Astrocyte (in vitro differentiated cells and primary cell): ENCODE results near the gene OLFM2. TPM values are rescaled to one million over a fixed set of nuclear protein-coding genes. Genes with fewer than 3 reads are reported as not detected.

Source experiments
- DNase-seq: peaks from one replicate; pipeline ENCODE4 v3.0.0-alpha.2; 2010; ENCODE audit warnings: low read depth
- FAIRE-seq: peaks from 2 replicates; lab custom pipeline; 2011; peaks lifted over from hg19 to GRCh38; lab: Jason Lieb, UNC
- H2AFZ ChIP-seq: 2 replicates; pipeline ENCODE4 v1.6.0; 2012; ENCODE audit warnings: low read depth, low read length, inconsistent platforms
- H3K27ac ChIP-seq: 2 replicates; pipeline ENCODE4 v1.5.1; 2011; ENCODE audit warnings: low read depth, low read length, inconsistent platforms
- H3K27me3 ChIP-seq: 2 replicates; pipeline ENCODE4 v1.6.0; 2011; ENCODE audit warnings: low read length, inconsistent platforms; ENCODE audit not compliant: insufficient read depth
- H3K36me3 ChIP-seq: 2 replicates; pipeline ENCODE4 v1.5.1; 2011; ENCODE audit warnings: low read length, inconsistent platforms; ENCODE audit not compliant: insufficient read depth
- H3K4me1 ChIP-seq: 2 replicates; pipeline ENCODE4 v1.5.1; 2011; ENCODE audit warnings: low read length, inconsistent platforms; ENCODE audit not compliant: insufficient read depth
- H3K4me2 ChIP-seq: 2 replicates; pipeline ENCODE4 v1.6.0; 2012; ENCODE audit warnings: low read length, inconsistent platforms
- H3K4me3 ChIP-seq: 2 replicates; pipeline ENCODE4 v1.5.1; 2011; ENCODE audit warnings: low read depth, mild to moderate bottlenecking, low read length, inconsistent platforms; ENCODE audit not compliant: insufficient read depth
- H3K79me2 ChIP-seq: 2 replicates; pipeline ENCODE4 v1.6.0; 2012; ENCODE audit warnings: mild to moderate bottlenecking, low read length, inconsistent platforms; ENCODE audit not compliant: insufficient read depth
- H3K9ac ChIP-seq: 2 replicates; pipeline ENCODE4 v1.6.0; 2012; ENCODE audit warnings: mild to moderate bottlenecking, low read length, inconsistent platforms
- H3K9me3 ChIP-seq: 2 replicates; pipeline ENCODE4 v1.5.1; 2012; ENCODE audit warnings: low read depth, mild to moderate bottlenecking, low read length, inconsistent platforms; ENCODE audit not compliant: insufficient read depth
- H4K20me1 ChIP-seq: 2 replicates; pipeline ENCODE4 v1.6.0; 2012; ENCODE audit warnings: low read length, inconsistent platforms; ENCODE audit not compliant: insufficient read depth
- H3K27ac Mint-ChIP-seq: one replicate; pipeline ENCODE4 v1.8.0; 2021; ENCODE audit warnings: mild to moderate bottlenecking, mixed read lengths; ENCODE audit not compliant: unreplicated experiment
- H3K27me3 Mint-ChIP-seq: one replicate; pipeline ENCODE4 v1.8.0; 2021; ENCODE audit warnings: low read depth, mixed read lengths; ENCODE audit not compliant: unreplicated experiment
- H3K36me3 Mint-ChIP-seq: one replicate; pipeline ENCODE4 v1.8.0; 2021; ENCODE audit warnings: low read depth, mixed read lengths; ENCODE audit not compliant: unreplicated experiment
- H3K4me1 Mint-ChIP-seq: one replicate; pipeline ENCODE4 v1.8.0; 2021; ENCODE audit warnings: low read depth, mixed read lengths; ENCODE audit not compliant: unreplicated experiment
- H3K4me3 Mint-ChIP-seq: one replicate; pipeline ENCODE4 v1.8.0; 2021; ENCODE audit warnings: mild to moderate bottlenecking, moderate library complexity, mixed read lengths; ENCODE audit not compliant: unreplicated experiment
- H3K9me3 Mint-ChIP-seq: one replicate; pipeline ENCODE4 v1.8.0; 2021; ENCODE audit warnings: mild to moderate bottlenecking, mixed read lengths; ENCODE audit not compliant: unreplicated experiment
- CTCF ChIP-seq: IDR thresholded peaks from 2 replicates; pipeline ENCODE4 v1.5.1; 2011; ENCODE audit warnings: low read depth, mild to moderate bottlenecking, inconsistent platforms, low read length, moderate library complexity; ENCODE audit not compliant: insufficient read depth
- EZH2 ChIP-seq: IDR thresholded peaks from 2 replicates; pipeline ENCODE4 v1.6.1; 2012; ENCODE audit warnings: mild to moderate bottlenecking, low read length, inconsistent platforms; ENCODE audit not compliant: insufficient read depth
- total RNA-seq: library from RNA; stranded (reverse); gene quantifications from 2 replicates; pipeline ENCODE4 v1.2.1, GENCODE V29; 2021

OLFM2 gene
- total RNA-seq, 1 donor from 2014 or later: 71.3 TPM

DNA sequence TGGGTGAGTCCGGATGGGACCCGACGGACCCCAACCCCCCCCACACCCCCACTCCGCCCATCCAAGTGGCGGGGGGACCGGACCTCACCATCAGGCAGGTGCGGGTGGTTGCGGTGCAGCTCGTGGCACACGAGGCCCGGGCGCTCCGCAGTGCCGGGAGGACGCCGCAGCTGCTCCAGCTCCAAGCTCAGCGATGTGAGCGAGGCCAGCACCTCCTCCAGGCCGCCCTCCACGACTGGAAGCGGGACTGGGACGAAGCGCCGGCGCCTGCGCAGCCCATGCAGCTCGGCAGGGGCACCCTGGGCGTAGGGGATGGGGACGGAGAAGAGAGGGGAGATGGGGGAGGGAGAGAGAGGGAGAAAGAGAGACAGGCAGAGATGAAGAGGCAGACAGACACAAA is 30.1 kb upstream of the OLFM2 start:
- H4K20me1 ChIP-seq: no peaks in the 10 kb centered on the region
- H2AFZ ChIP-seq: no peak overlapping the region
- Mint-ChIP-seq H3K4me1 (no peaks in the 10 kb centered on the region), H3K27me3 (peaks cover 31% of the 10 kb centered on the region), H3K9me3 (peaks cover 4% of the 10 kb centered on the region), H3K27ac (no peak overlapping the region), H3K36me3 (peaks cover 18% of the 10 kb centered on the region), H3K4me3 (no peak overlapping the region)
- no peak for FAIRE-seq
- peaks cover 7% of the 10 kb centered on the region for H3K27me3 ChIP-seq
- no peaks in the 10 kb centered on the region for H3K4me1 ChIP-seq
- no peaks in the 10 kb centered on the region for H3K9me3 ChIP-seq
- no peak overlapping the region for H3K27ac ChIP-seq
- no peak overlapping the region for H3K4me2 ChIP-seq
- no peak for TF ChIP-seq EZH2
- no peak for TF ChIP-seq CTCF
- H3K36me3 ChIP-seq: no peaks in the 10 kb centered on the region
- no peak overlapping the region for H3K4me3 ChIP-seq
- no peak overlapping the region for H3K9ac ChIP-seq
- no peaks in the 10 kb centered on the region for H3K79me2 ChIP-seq
- no peak for DNase-seq

GRCh38 chr19:9966024-9966423 is 29.7 kb upstream of the OLFM2 start:
- Mint-ChIP-seq H3K36me3 (peaks cover 18% of the 10 kb centered on the region), H3K27me3 (peaks cover 30% of the 10 kb centered on the region), H3K9me3 (peaks cover 4% of the 10 kb centered on the region), H3K27ac (peak overlapping the region; percentile 26), H3K4me3 (no peak overlapping the region), H3K4me1 (no peaks in the 10 kb centered on the region)
- DNase-seq: no peak
- Histone ChIP-seq H3K9ac (no peak overlapping the region), H3K27me3 (peaks cover 7% of the 10 kb centered on the region), H3K27ac (no peak overlapping the region), H4K20me1 (no peaks in the 10 kb centered on the region), H3K4me3 (no peak overlapping the region), H3K36me3 (no peaks in the 10 kb centered on the region), H3K9me3 (no peaks in the 10 kb centered on the region), H2AFZ (no peak overlapping the region), H3K4me1 (no peaks in the 10 kb centered on the region), H3K79me2 (no peaks in the 10 kb centered on the region), H3K4me2 (no peak overlapping the region)
- no peak for TF ChIP-seq EZH2
- no peak for TF ChIP-seq CTCF
- FAIRE-seq: no peak

DNA sequence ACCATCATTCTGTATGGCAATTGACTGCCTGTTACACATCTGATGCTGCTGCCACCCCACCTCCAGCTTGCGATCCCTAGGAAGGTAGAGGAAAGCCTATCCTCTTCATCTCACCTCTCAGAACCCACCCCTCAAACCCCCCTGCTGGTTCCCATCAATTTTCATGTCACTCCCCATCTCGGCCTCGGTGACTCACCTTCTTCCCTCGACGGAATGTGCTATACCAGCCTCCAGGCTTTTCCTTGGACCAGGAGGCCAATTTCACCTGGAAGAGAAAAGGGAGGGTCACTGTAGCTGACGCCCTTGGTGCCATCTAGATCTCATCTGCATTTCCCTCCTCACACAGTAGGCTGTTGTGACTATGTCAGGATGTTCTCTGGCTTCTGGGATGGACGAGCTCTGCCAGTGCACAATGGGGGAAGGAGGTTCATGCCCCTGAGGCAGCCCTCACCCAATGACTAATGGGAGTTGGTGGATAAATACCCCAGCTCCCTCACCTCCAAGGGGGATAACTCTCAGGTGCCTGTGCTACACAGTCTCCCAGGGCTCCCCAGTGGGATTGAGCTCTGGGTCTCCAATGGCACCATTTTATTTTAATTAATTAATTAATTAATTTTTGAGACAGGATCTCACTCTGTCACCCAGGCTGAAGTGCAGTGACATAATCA is 26.4 kb upstream of the OLFM2 start:
- no peak overlapping the region for H3K4me2 ChIP-seq
- H2AFZ ChIP-seq: no peak overlapping the region
- FAIRE-seq (no peak), DNase-seq (no peak)
- H4K20me1 ChIP-seq: no peaks in the 10 kb centered on the region
- Mint-ChIP-seq H3K36me3 (peaks cover 11% of the 10 kb centered on the region), H3K4me1 (peaks cover 4% of the 10 kb centered on the region), H3K4me3 (no peak overlapping the region), H3K27ac (no peak overlapping the region), H3K9me3 (no peaks in the 10 kb centered on the region), H3K27me3 (peaks cover 17% of the 10 kb centered on the region)
- TF ChIP-seq CTCF: no peak
- no peak for TF ChIP-seq EZH2
- H3K9me3 ChIP-seq: no peaks in the 10 kb centered on the region
- peaks cover 7% of the 10 kb centered on the region for H3K27me3 ChIP-seq
- H3K4me3 ChIP-seq: no peak overlapping the region
- no peak overlapping the region for H3K27ac ChIP-seq
- H3K4me1 ChIP-seq: peaks cover 4% of the 10 kb centered on the region
- H3K36me3 ChIP-seq: no peaks in the 10 kb centered on the region
- H3K79me2 ChIP-seq: no peaks in the 10 kb centered on the region
- H3K9ac ChIP-seq: no peak overlapping the region
